Fibroblast of lung (primary cell): ENCODE data around the gene DPYSL4.

Experiments used
- CTCF ChIP-seq, 2 donors: IDR thresholded peaks in 1 of 2; conservative IDR thresholded peaks in 1 of 2; 1 replicate in 1 of 2; 2 replicates in 1 of 2; pipeline ENCODE4 v1.5.1; 2011 to 2012; ENCODE audit warnings: low read length in 2 of 2, control low read depth in 1 of 2, inconsistent platforms in 1 of 2, low read depth in 1 of 2, mild to moderate bottlenecking in 1 of 2
- EZH2 ChIP-seq: IDR thresholded peaks from 2 replicates; pipeline ENCODE4 v1.5.1; 2012; ENCODE audit warnings: low read length, control low read depth, mild to moderate bottlenecking; ENCODE audit errors: missing control alignments

GRCh38 chr10:132198068-132198370 is 11.3 kb downstream of the DPYSL4 start:
- TF ChIP-seq CTCF (conservative IDR thresholded peaks at IDR 0.05 in 1 of 2, IDR thresholded peaks at IDR 0.05 in 1 of 2; ENCODE audit: low read depth in 1 of 2, low read length in 2 of 2): no peak
- no peak for TF ChIP-seq EZH2
